ENCODE results near the gene ODAD2.
A peak's percentile ranks its signal among the peaks of the same experiment; 100 is the strongest.
"Not testable (repeated sequence)": the region's sequence is repeated elsewhere in the genome, so short reads cannot be mapped to it uniquely, and the experiment has no call there.

ODAD2 gene

DNA sequence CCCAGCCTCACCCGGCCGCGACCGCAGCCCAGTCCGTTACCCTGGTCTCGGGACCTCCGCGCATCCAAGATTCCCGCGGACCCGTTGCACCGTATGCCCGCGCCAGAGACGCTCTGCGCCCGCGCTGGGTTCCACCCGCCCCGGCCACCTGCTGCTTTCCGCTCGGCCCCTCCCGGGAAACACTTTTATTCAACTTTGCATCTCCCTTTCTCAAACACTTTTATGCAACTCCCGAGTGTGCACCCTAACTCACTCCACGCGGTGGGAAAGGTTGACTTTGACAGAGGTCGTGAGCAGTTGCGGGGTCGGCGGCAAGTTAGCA, at the start of gene ODAD2:
TSS of gene ODAD2 (minus strand) at position 126 of the 322 bp plus-strand sequence. CDS start 3,937 bp downstream, outside the sequence.
- intact Hi-C loops (cut with DNase I), result no loop called here
- DNase-seq, result peak in 3 of 10 donors; percentile 8 to 82 (median 60)

DNA sequence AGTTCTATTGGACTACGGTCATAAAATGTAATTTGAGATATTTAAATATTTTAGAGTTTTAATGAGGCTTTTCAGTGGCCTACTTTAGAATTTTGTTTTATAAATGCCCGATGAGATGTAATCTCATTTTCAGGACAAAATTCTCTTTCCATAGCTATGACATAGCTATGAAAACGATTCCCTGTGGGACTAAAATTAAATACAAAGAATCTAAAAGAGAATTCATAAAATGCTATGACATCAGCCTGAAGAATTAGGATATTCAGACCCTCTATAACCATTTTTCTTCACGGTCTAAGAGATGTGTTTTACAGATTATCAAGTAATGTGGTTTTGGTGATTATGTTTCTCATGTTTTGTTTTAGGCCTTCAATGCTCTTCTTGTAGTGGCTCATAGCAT, 48.2 kb upstream of the ODAD2 start:
- intact Hi-C loops (cut with DNase I), result no loop called here
- DNase-seq, result no peak

DNA sequence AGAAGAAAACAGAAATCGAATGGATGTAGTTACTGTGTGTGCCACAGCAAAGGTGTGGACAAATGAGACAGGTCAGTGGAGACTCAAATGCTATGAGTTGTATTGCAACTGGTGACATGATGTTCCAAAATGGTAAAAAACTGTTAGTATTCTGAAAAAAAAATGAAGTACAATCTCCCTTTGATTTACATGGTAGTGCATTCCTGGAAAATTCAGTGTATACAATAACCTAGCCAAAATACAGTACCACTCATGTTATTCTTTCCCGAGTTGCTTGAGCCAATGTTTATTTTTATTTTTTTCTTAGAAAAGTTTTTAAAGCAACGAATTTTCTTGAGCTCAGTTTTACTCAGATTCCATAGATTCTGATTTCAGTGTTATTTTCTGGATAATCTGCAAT, 47.7 kb upstream of the ODAD2 start:
- intact Hi-C loops (cut with DNase I), result no loop called here

DNA sequence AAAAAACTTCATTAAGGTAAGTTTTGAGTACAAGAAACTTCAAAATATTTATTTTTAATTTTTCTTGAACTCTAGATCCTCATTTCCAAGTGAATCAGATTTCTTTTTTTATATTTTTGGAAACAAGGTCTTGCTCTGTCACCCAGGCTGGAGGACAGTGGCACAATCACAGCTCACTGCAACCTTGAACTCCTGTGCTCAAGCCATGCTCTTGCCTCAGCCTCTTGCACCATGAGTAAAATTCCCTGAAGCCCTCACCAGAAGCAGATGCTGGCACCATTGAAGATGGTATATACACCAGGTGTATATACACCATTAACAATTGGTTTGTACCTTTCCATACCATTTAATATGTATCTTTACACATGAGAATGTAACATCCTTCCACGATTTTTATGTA, 45.1 kb upstream of the ODAD2 start:
- no peak for DNase-seq
- intact Hi-C loops (cut with DNase I), result no loop called here

More for the DNA sequence above, 47.7 kb upstream of the ODAD2 start:
- no peak for DNase-seq

DNA sequence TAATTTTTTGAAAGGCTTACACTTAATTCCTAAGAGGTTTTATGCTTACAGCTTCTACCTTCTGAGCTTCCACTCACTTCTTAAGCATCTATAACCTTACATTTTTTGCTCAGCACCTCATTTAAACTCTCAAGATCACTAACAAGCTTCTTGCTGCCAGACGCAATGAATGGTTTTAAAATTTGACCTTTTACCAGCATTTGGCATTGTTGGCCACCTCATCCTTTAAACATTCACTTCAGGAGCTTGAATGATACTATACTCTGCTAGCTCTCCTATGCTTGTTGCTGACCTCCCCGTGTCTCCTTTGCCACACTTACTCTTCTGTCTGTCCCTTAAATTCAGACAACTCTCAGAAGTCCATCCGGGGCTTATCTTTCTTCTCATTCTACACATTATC, 37.7 kb upstream of the ODAD2 start:
- DNase-seq, result no peak
- intact Hi-C loops (cut with DNase I), result no loop called here

DNA sequence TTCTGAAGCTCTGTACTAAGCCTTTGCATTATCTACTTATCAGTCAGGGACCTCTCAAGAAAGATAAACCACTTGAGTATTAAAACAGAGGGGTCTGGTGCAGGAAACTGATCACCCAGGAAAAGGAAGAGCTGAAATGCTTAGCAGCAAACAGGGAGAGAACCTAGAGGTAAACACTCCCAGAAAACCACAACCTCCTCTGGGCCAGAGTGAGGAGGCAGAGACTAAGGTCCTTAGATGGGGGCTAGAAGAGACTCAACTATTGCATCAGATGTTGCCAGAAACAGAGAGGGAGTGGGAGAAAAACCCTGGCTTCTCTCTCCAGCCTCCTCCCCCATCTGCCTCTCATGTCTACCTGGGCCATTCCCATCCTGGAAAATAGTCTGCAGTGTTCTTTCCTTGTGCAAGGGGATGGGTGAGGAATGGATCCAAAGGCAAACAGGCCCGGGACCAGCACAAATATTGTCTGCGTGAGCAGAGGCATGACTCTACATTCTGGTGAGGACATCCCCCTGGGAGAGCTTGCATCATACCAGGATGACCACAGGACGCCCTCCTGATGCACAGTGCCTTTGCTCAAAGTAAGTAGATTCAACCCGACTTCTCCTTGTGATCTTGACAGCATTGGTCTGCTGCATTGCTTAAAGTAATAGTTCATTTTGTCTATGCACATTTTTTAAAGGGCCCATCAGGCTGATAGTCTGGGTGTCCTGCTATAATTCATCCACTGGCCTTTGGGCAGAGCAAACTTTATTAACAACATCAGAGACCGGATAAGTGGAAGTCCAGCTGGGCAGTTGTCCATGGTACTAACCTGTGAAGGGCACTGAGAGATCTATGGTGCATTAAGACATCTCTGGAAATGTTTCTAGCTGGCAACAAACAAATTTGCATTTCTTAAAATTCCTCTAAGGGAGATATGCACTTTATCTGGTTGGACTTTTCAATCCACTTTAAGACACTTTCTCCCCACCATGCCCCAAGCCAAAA, 22.4 kb upstream of the ODAD2 start:
- DNase-seq, result no peak
- intact Hi-C loops (cut with DNase I), result no loop called here

GRCh38 chr10:28020080-28020860, 21.4 kb upstream of the ODAD2 start:
- DNase-seq, result no peak
- intact Hi-C loops (cut with DNase I), result no loop called here

- intact Hi-C loops (cut with DNase I), result no loop called here
- DNase-seq, result no peak
Observed at GRCh38 chr10:28014651-28015050, 15.8 kb upstream of the ODAD2 start.

- intact Hi-C loops (cut with DNase I), result no loop called here
- DNase-seq, result no peak
Observed at GRCh38 chr10:28012990-28013515, 14.2 kb upstream of the ODAD2 start.

GRCh38 chr10:28010821-28011220, 11.9 kb upstream of the ODAD2 start:
- DNase-seq, result no peak
- intact Hi-C loops (cut with DNase I), result no loop called here

DNA sequence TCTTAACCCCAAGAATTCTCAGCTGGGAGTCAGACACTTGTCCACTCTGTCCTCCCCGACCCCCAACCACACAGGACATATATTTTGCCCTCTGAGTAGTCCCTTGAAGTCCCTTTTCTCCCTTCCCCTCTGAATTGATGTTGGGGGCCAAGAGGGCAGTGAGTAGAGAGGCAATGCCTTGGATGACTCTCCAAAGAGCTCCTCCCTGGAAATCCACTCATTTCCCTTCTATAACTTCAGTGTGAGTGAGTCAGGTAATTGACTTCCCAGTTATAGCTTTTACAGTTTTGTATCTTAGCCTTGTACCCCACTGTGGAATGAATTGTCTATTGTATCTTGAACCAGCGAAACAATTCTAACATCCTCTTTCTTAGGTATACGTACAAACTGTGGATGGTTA, 9.2 kb upstream of the ODAD2 start:
- intact Hi-C loops (cut with DNase I), result no loop called here
- DNase-seq, result no peak

DNA sequence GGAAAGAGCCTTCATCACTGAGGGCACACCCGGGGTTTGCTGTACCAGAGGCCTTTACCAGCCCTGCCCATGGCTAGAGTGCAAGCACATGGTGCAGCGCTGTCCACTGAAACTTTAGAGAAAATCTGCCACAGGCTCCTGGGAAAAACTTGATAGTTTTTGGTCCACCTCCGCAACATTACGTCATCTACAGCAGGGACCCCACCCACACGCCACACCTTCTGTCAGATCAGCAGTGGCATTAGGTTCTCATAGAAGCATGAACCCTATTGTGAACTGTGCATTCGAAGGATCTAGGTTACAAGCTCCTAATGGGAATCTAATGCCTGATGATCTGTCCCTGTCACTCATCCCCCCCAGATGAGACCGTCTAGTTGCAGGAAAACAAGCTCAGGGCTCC, 2.5 kb upstream of the ODAD2 start:
- intact Hi-C loops (cut with DNase I), result no loop called here
- no peak for DNase-seq

DNA sequence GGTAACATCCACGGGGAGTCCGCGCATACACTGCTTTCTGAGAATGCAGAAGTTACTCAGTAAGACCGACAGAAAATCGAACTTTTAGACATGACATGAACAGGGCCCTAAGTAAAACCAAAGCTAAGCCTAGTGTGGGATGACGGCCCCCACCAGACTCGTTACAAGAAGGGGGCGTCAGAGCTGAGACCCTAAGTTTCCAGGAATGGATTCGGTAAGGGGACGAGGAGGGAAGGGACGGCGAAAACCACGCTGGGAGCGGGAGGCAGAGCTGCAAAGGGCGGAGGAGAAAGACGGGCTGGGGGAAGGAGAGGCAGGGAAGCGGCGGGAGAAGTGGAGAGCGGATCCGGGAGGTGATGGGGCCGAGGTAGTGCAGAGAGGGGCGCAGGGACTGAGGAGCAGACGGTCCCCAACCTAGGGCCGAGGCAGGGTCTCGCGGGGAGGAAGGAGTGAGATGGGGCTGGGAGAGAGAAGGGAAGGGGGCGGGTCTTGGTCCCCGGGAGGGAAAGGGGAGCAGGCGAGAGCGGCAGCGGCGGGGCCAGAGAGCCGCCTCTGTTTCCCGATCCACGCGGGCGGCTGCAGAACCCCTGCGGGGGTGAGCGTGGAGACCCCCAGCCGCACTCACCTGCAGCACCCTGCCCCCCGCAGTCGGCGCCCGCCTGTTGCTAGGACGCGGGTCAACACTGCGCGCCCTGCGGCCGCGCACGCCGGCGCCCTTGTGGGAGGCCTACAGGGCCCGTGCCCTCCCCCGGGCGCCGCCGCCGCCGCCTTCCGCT, 513 bp downstream of the ODAD2 start:
- peak in 7 of 10 donors; percentile 10 to 86 (median 25) for DNase-seq
- intact Hi-C loops (cut with DNase I), result no loop called here

DNA sequence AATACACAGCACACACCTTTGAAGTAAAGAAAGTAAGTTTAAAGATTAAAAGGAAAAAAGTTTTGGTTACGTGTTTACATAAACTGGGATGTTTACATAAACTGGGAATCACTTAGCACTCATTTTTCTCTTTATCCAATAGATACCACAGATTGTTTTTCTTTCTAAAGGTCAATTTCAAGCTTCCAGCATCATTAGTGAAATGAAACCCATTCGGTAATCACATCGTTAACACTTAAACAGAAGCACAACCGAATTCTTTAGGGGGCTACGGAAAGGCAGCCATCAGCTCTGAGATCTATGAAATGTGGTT, 1.1 kb downstream of the ODAD2 start:
- DNase-seq, result no peak

GRCh38 chr10:27995311-27995710, 3.6 kb downstream of the ODAD2 start:
- intact Hi-C loops (cut with DNase I), result no loop called here
- no peak for DNase-seq

More for the DNA sequence above, 1.1 kb downstream of the ODAD2 start:
- intact Hi-C loops (cut with DNase I), result no loop called here

DNA sequence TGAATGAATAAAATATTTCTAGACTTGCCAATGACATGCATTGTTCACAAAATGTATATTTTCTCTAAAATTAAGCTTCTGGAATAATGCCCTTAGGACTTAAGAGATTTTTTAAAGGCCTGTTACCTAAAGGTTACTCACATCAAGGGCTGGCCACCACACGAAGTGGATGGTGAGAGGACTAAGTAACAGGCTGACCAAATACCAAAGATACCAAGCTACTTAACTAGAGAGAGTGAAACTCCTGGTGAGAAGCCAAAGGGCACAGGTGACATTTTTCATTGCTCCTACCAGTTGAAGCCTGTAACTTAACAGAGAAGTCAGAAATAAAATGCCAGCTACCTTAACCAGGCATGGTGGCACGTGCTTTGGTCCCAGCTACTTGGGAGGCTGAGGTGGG, 9.5 kb downstream of the ODAD2 start:
- DNase-seq; intact Hi-C loops (cut with DNase I): not testable (repeated sequence)

DNA sequence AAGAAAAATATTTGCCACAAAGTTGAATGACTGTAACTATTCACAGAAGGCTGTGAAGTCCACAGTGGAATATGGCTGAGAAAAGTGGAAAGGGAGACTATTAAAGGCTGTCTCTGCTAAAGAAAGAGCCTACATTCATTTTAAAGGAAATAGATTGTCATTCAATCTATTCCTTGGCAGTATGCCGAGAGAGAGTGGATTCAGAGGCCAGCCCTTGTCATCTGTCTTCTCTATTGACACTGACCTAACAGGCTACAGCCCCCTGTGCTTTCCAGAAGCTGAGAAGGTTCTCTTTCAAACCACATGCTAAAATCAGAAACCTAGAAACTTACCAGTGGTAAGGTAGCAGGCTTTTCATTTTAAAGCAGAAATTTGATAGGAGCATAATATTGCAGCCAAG, 12.1 kb downstream of the ODAD2 start:
- intact Hi-C loops (cut with DNase I), result no loop called here
- no peak for DNase-seq

- intact Hi-C loops (cut with DNase I), result no loop called here
- no peak for DNase-seq
Observed at GRCh38 chr10:27982875-27983543, 15.9 kb downstream of the ODAD2 start.

GRCh38 chr10:27981744-27982143, 17.1 kb downstream of the ODAD2 start:
- intact Hi-C loops (cut with DNase I), result no loop called here
- no peak for DNase-seq

DNA sequence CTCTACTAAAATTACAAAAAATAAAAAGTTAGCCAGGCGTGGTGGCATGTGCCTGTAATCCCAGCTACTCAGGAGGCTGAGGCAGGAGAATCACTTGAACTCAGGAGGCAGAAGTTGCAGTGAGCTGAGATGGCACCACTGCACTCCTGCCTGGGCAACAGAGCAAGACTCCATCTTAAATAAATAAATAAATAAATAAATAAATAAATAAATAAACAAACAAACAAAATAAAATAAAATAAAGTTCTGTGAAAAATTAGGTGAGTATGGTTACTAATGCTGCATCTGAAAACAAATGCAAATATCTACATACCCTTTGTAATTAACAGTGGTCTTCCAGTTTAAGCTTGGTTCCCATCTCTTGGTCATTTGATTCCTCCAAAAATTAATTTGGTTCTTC, 28.1 kb downstream of the ODAD2 start:
- DNase-seq; intact Hi-C loops (cut with DNase I): not testable (repeated sequence)

Measured in posterior cingulate gyrus (tissue), 11 donors.